GM21515 (cell line): ENCODE measurements around the gene ALK.

ENCODE experiments used
- ATAC-seq: cut with Tn5 transposase; IDR thresholded peaks from one replicate; pipeline ENCODE4 v1.9.1; 2021; ENCODE audit not compliant: unreplicated experiment

ALK gene

GRCh38 chr2:29583548-29584156, 337.7 kb downstream of the ALK start:
- ATAC-seq, result no peak

GRCh38 chr2:29583104-29583503, 338.3 kb downstream of the ALK start:
- ATAC-seq, result no peak

GRCh38 chr2:29582062-29582461, 339.3 kb downstream of the ALK start:
- ATAC-seq, result no peak

- ATAC-seq, result no peak
Observed at GRCh38 chr2:29580223-29580622, 341.2 kb downstream of the ALK start.

GRCh38 chr2:29579495-29580169, 341.8 kb downstream of the ALK start:
- no peak for ATAC-seq

GRCh38 chr2:29578084-29578598, 343.2 kb downstream of the ALK start:
- no peak for ATAC-seq

GRCh38 chr2:29576231-29576630, 345.2 kb downstream of the ALK start:
- no peak for ATAC-seq

- ATAC-seq, result no peak
Observed at GRCh38 chr2:29575370-29575890, 346.0 kb downstream of the ALK start.

- no peak for ATAC-seq
Observed at GRCh38 chr2:29573612-29574011, 347.8 kb downstream of the ALK start.

GRCh38 chr2:29573147-29573546, 348.2 kb downstream of the ALK start:
- no peak for ATAC-seq

GRCh38 chr2:29570539-29570938, 350.8 kb downstream of the ALK start:
- ATAC-seq, result no peak

GRCh38 chr2:29567906-29568520, 353.4 kb downstream of the ALK start:
- ATAC-seq, result no peak

- ATAC-seq, result no peak
Observed at GRCh38 chr2:29563697-29564096, 357.7 kb downstream of the ALK start.

- no peak for ATAC-seq
Observed at GRCh38 chr2:29562896-29563295, 358.5 kb downstream of the ALK start.

- no peak for ATAC-seq
Observed at GRCh38 chr2:29562319-29562718, 359.1 kb downstream of the ALK start.

- ATAC-seq, result no peak
Observed at GRCh38 chr2:29561628-29562027, 359.8 kb downstream of the ALK start.

- ATAC-seq, result no peak
Observed at GRCh38 chr2:29561181-29561580, 360.2 kb downstream of the ALK start.

GRCh38 chr2:29560566-29560965, 360.8 kb downstream of the ALK start:
- no peak for ATAC-seq

GRCh38 chr2:29560030-29560429, 361.4 kb downstream of the ALK start:
- ATAC-seq, result no peak

GRCh38 chr2:29559578-29559977, 361.8 kb downstream of the ALK start:
- no peak for ATAC-seq

GRCh38 chr2:29558097-29558496, 363.3 kb downstream of the ALK start:
- no peak for ATAC-seq

- no peak for ATAC-seq
Observed at GRCh38 chr2:29557268-29557667, 364.1 kb downstream of the ALK start.
